Ramos (cell line): ENCODE results near the gene CD46.

Experiments used
- in situ Hi-C: fragments of 300-500 bp; cut with MboI; formaldehyde crosslinking; loops from one replicate; pipeline ENCODE4 v1.14.3; 2022; ENCODE audit warnings: low sequenced_read_pairs; ENCODE audit not compliant: unreplicated experiment

CD46 gene

GRCh38 chr1:207825719-207826556 is 74.1 kb downstream of the CD46 start:
- in situ Hi-C loops: loop anchor here (5.0 kb wide), 1 partner anchor 41 kb away; no protein-coding TSS in a partner anchor

GRCh38 chr1:207826557-207827487 is 75.0 kb downstream of the CD46 start:
- in situ Hi-C loops: loop anchor here (5.0 kb wide), 1 partner anchor 40 kb away; no protein-coding TSS in a partner anchor

GRCh38 chr1:207827488-207827830 is 75.6 kb downstream of the CD46 start:
- in situ Hi-C loops: loop anchor here (5.0 kb wide), 1 partner anchor 40 kb away; no protein-coding TSS in a partner anchor

- in situ Hi-C loops: loop anchor here (5.0 kb wide), 1 partner anchor 39 kb away; no protein-coding TSS in a partner anchor
Observed at GRCh38 chr1:207828046-207828445, 76.2 kb downstream of the CD46 start.

- in situ Hi-C loops: loop anchor here (5.0 kb wide), 1 partner anchor 39 kb away; no protein-coding TSS in a partner anchor
Observed at GRCh38 chr1:207828485-207829158, 76.8 kb downstream of the CD46 start.

- in situ Hi-C loops: loop anchor here (5.0 kb wide), 1 partner anchor 38 kb away; no protein-coding TSS in a partner anchor
Observed at GRCh38 chr1:207829576-207829975, 77.7 kb downstream of the CD46 start.

GRCh38 chr1:207830788-207831187 is 78.9 kb downstream of the CD46 start:
- in situ Hi-C loops: no loop called here

- in situ Hi-C loops: no loop called here
Observed at GRCh38 chr1:207831517-207832327, 79.9 kb downstream of the CD46 start.

GRCh38 chr1:207832796-207833195 is 80.9 kb downstream of the CD46 start:
- in situ Hi-C loops: no loop called here

- in situ Hi-C loops: no loop called here
Observed at GRCh38 chr1:207833381-207833780, 81.5 kb downstream of the CD46 start.

GRCh38 chr1:207833956-207834660 is 82.3 kb downstream of the CD46 start:
- in situ Hi-C loops: no loop called here

GRCh38 chr1:207835958-207836357 is 84.1 kb downstream of the CD46 start:
- in situ Hi-C loops: no loop called here

GRCh38 chr1:207836591-207837347 is 84.9 kb downstream of the CD46 start:
- in situ Hi-C loops: no loop called here

- in situ Hi-C loops: no loop called here
Observed at GRCh38 chr1:207837673-207838072, 85.8 kb downstream of the CD46 start.

- in situ Hi-C loops: no loop called here
Observed at GRCh38 chr1:207838156-207839082, 86.6 kb downstream of the CD46 start.

- in situ Hi-C loops: no loop called here
Observed at GRCh38 chr1:207839083-207839413, 87.2 kb downstream of the CD46 start.

GRCh38 chr1:207840380-207840779 is 88.5 kb downstream of the CD46 start:
- in situ Hi-C loops: no loop called here
